Activated naive CD4-positive, alpha-beta T cell treated with anti-CD3 and anti-CD28 coated beads for 36 hours (primary cell): ENCODE results near the gene CAPN10. TPM values are rescaled to one million over a fixed set of nuclear protein-coding genes. Genes with fewer than 3 reads are reported as not detected.

Experiments
- CTCF ChIA-PET: fragments of 350-600 bp; sonication (Branson Sonifier 250); formaldehyde crosslinking; loops from one replicate; lab custom pipeline; 2021; ENCODE audit warnings: antibody characterized with exemption; lab: Charles Lee
- DNase-seq: peaks from one replicate; pipeline ENCODE4 v3.0.0-alpha.2; 2020
- H3K27ac Mint-ChIP-seq: one replicate; pipeline ENCODE4 v1.8.0; 2021; ENCODE audit warnings: mild to moderate bottlenecking, mixed read lengths
- H3K27me3 Mint-ChIP-seq: one replicate; pipeline ENCODE4 v1.8.0; 2021; ENCODE audit warnings: low read depth, mixed read lengths
- H3K36me3 Mint-ChIP-seq: one replicate; pipeline ENCODE4 v1.8.0; 2021; ENCODE audit warnings: low read depth, mixed read lengths
- H3K4me1 Mint-ChIP-seq: one replicate; pipeline ENCODE4 v1.8.0; 2021; ENCODE audit warnings: low read depth, mixed read lengths
- H3K4me3 Mint-ChIP-seq: one replicate; pipeline ENCODE4 v1.8.0; 2021; ENCODE audit warnings: mild to moderate bottlenecking, moderate library complexity, mixed read lengths
- H3K9me3 Mint-ChIP-seq: one replicate; pipeline ENCODE4 v1.8.0; 2021; ENCODE audit warnings: mixed read lengths
- intact Hi-C: fragments of 100-400 bp; cut with micrococcal nuclease; formaldehyde crosslinking; loops from one replicate; pipeline ENCODE4 v1.15.1; 2023
- total RNA-seq, 2 experiments: library from RNA; stranded (reverse); gene quantifications; one replicate each; pipeline ENCODE4 v1.2.3, GENCODE V29; 2021

CAPN10 gene
- total RNA-seq, 2 experiments from 2014 or later: 24.9 to 28.5 TPM

- DNase-seq: no peak
- Mint-ChIP-seq H3K27me3 (no peaks in the 10 kb centered on the region), H3K27ac (peak overlapping the region; percentile 84), H3K4me3 (no peak overlapping the region), H3K4me1 (peaks cover 28% of the 10 kb centered on the region), H3K9me3 (peaks cover 2% of the 10 kb centered on the region), H3K36me3 (peaks cover 7% of the 10 kb centered on the region)
- intact Hi-C loops: loop anchor here (1.0 kb wide), 2 partner anchors 12 to 65 kb away; no protein-coding TSS in a partner anchor
- CTCF ChIA-PET: interaction anchor here (0.6 to 1.9 kb wide), 6 partner anchors 10 to 140 kb away, joined by 3 to 21 read pairs (median 4); no protein-coding TSS in a partner anchor
Measured at GRCh38 chr2:240579071-240579762, 7.3 kb upstream of the CAPN10 start.

GRCh38 chr2:240579771-240580614, 6.5 kb upstream of the CAPN10 start:
- peaks cover 2% of the 10 kb centered on the region for H3K9me3 Mint-ChIP-seq
- H3K4me3 Mint-ChIP-seq: no peak overlapping the region
- intact Hi-C loops: loop anchor here (1.0 kb wide), 2 partner anchors 13 to 66 kb away; no protein-coding TSS in a partner anchor

GRCh38 chr2:240581811-240582210, 4.7 kb upstream of the CAPN10 start:
- Mint-ChIP-seq H3K27ac (no peak overlapping the region), H3K27me3 (no peaks in the 10 kb centered on the region), H3K4me1 (peaks cover 42% of the 10 kb centered on the region), H3K4me3 (no peak overlapping the region), H3K36me3 (peaks cover 9% of the 10 kb centered on the region), H3K9me3 (peaks cover 2% of the 10 kb centered on the region)
- no peak for DNase-seq
- CTCF ChIA-PET: interaction anchor here (0.6 to 1.7 kb wide), 3 partner anchors 13 to 237 kb away, joined by 4 to 6 read pairs (median 4); no protein-coding TSS in a partner anchor
- intact Hi-C loops: no loop called here

More at GRCh38 chr2:240579771-240580614, 6.5 kb upstream of the CAPN10 start:
- no peaks in the 10 kb centered on the region for H3K27me3 Mint-ChIP-seq
- peaks cover 36% of the 10 kb centered on the region for H3K4me1 Mint-ChIP-seq
- CTCF ChIA-PET: interaction anchor here (0.6 to 1.9 kb wide), 7 partner anchors 11 to 149 kb away, joined by 3 to 21 read pairs (median 3); no protein-coding TSS in a partner anchor
- H3K27ac Mint-ChIP-seq: peak overlapping the region; percentile 84
- H3K36me3 Mint-ChIP-seq: peaks cover 7% of the 10 kb centered on the region
- peak; percentile 83 for DNase-seq

GRCh38 chr2:240582781-240583180, 3.8 kb upstream of the CAPN10 start:
- peaks cover 9% of the 10 kb centered on the region for H3K36me3 Mint-ChIP-seq
- peaks cover 2% of the 10 kb centered on the region for H3K9me3 Mint-ChIP-seq
- DNase-seq: no peak
- no peak overlapping the region for H3K27ac Mint-ChIP-seq
- intact Hi-C loops: no loop called here
- H3K27me3 Mint-ChIP-seq: no peaks in the 10 kb centered on the region
- no peak overlapping the region for H3K4me3 Mint-ChIP-seq
- peaks cover 49% of the 10 kb centered on the region for H3K4me1 Mint-ChIP-seq
- CTCF ChIA-PET: interaction anchor here (1.7 kb wide), 1 partner anchor 16 kb away, joined by 6 read pairs; no protein-coding TSS in a partner anchor

GRCh38 chr2:240583774-240584173, 2.8 kb upstream of the CAPN10 start:
- no peak for DNase-seq
- H3K4me1 Mint-ChIP-seq: peaks cover 56% of the 10 kb centered on the region
- H3K27ac Mint-ChIP-seq: no peak overlapping the region
- CTCF ChIA-PET: no interaction called here
- no peaks in the 10 kb centered on the region for H3K27me3 Mint-ChIP-seq
- H3K9me3 Mint-ChIP-seq: peaks cover 2% of the 10 kb centered on the region
- intact Hi-C loops: no loop called here
- H3K4me3 Mint-ChIP-seq: no peak overlapping the region
- peaks cover 9% of the 10 kb centered on the region for H3K36me3 Mint-ChIP-seq

- H3K27me3 Mint-ChIP-seq: no peaks in the 10 kb centered on the region
- peaks cover 2% of the 10 kb centered on the region for H3K9me3 Mint-ChIP-seq
- CTCF ChIA-PET: interaction anchor here (0.5 to 2.5 kb wide), 3 partner anchors 15 to 71 kb away, joined by 4 to 11 read pairs (median 5); no protein-coding TSS in a partner anchor
- no peak for DNase-seq
- H3K27ac Mint-ChIP-seq: no peak overlapping the region
- peak overlapping the region; percentile 92 for H3K4me3 Mint-ChIP-seq
- intact Hi-C loops: no loop called here
- H3K36me3 Mint-ChIP-seq: peaks cover 10% of the 10 kb centered on the region
- peaks cover 54% of the 10 kb centered on the region for H3K4me1 Mint-ChIP-seq
Measured at GRCh38 chr2:240584486-240585031, 2.0 kb upstream of the CAPN10 start.

- H3K4me1 Mint-ChIP-seq: peaks cover 48% of the 10 kb centered on the region
- H3K27me3 Mint-ChIP-seq: no peaks in the 10 kb centered on the region
- intact Hi-C loops: no loop called here
- H3K9me3 Mint-ChIP-seq: peaks cover 2% of the 10 kb centered on the region
- no peak overlapping the region for H3K27ac Mint-ChIP-seq
- peak overlapping the region; percentile 92 for H3K4me3 Mint-ChIP-seq
- no peak for DNase-seq
- peaks cover 10% of the 10 kb centered on the region for H3K36me3 Mint-ChIP-seq
- CTCF ChIA-PET: interaction anchor here (0.5 to 2.5 kb wide), 4 partner anchors 16 to 564 kb away, joined by 3 to 11 read pairs (median 4); partner anchors contain the start of gene PASK
Measured at GRCh38 chr2:240585101-240585500, 1.4 kb upstream of the CAPN10 start.

- no peak for DNase-seq
- Mint-ChIP-seq H3K9me3 (peaks cover 2% of the 10 kb centered on the region), H3K27ac (peak overlapping the region; percentile 86), H3K4me3 (peak overlapping the region; percentile 92), H3K27me3 (no peaks in the 10 kb centered on the region), H3K4me1 (peaks cover 47% of the 10 kb centered on the region), H3K36me3 (peaks cover 10% of the 10 kb centered on the region)
- CTCF ChIA-PET: interaction anchor here (1.0 to 2.5 kb wide), 7 partner anchors 17 to 72 kb away, joined by 3 to 24 read pairs (median 5); partner anchors contain the start of gene RNPEPL1
- intact Hi-C loops: loop anchor here (1.0 to 2.0 kb wide), 5 partner anchors 19 to 730 kb away; partner anchors contain the start of genes HDLBP and SEPTIN2
Measured at GRCh38 chr2:240585681-240586197, 795 bp upstream of the CAPN10 start.

- Mint-ChIP-seq H3K9me3 (no peaks in the 10 kb centered on the region), H3K4me1 (peaks cover 39% of the 10 kb centered on the region), H3K27ac (peak overlapping the region; percentile 62), H3K4me3 (peak overlapping the region; percentile 85), H3K36me3 (peaks cover 6% of the 10 kb centered on the region), H3K27me3 (no peaks in the 10 kb centered on the region)
- CTCF ChIA-PET: interaction anchor here (1.0 to 2.8 kb wide), 6 partner anchors 18 to 73 kb away, joined by 3 to 24 read pairs (median 6); partner anchors contain the start of gene RNPEPL1
- intact Hi-C loops: loop anchor here (1.0 to 2.0 kb wide), 5 partner anchors 21 to 728 kb away; partner anchors contain the start of genes HDLBP and SEPTIN2
- peak; percentile 54 for DNase-seq
Measured at GRCh38 chr2:240586919-240587800, 626 bp downstream of the CAPN10 start.

GRCh38 chr2:240588006-240588655, 1.6 kb downstream of the CAPN10 start:
- Mint-ChIP-seq H3K4me1 (peaks cover 38% of the 10 kb centered on the region), H3K9me3 (no peaks in the 10 kb centered on the region), H3K27ac (no peak overlapping the region), H3K4me3 (peak overlapping the region; percentile 85), H3K27me3 (no peaks in the 10 kb centered on the region), H3K36me3 (peaks cover 6% of the 10 kb centered on the region)
- intact Hi-C loops: no loop called here
- CTCF ChIA-PET: interaction anchor here (2.3 to 2.8 kb wide), 2 partner anchors 22 to 74 kb away, joined by 15 to 24 read pairs; no protein-coding TSS in a partner anchor
- no peak for DNase-seq
